ENCODE results near the gene METTL16.
"Not testable (repeated sequence)": the region's sequence is repeated elsewhere in the genome, so short reads cannot be mapped to it uniquely, and the experiment has no call there.

GRCh38 chr17:2548026-2548425 lies 36.3 kb upstream of the METTL16 start:
- TF ChIP-seq SREBF1 (IDR thresholded peaks at IDR 0.05; ENCODE audit: borderline replicate concordance, low read depth, low read length); SMARCA5 (IDR thresholded peaks at IDR 0.05); TAL1 (IDR thresholded peaks at IDR 0.05); MCM7 (IDR thresholded peaks at IDR 0.05): not testable (repeated sequence)

Data from K562 (cell line).